SK-N-MC (cell line): ENCODE measurements around the gene FSIP1.

Experiments
- DNase-seq: peaks from one replicate; pipeline ENCODE4 v3.0.0-alpha.2; 2011; ENCODE audit warnings: low read depth, low spot score
- H3K27ac ChIP-seq: fragments of 200-600 bp; sonication (generic); 2 replicates; pipeline ENCODE4 v1.5.1; 2016; ENCODE audit warnings: mixed run types
- H3K36me3 ChIP-seq: fragments of 200-600 bp; sonication (generic); 2 replicates; pipeline ENCODE4 v1.6.1; 2017; ENCODE audit warnings: antibody characterized with exemption, low read length, mixed read lengths; ENCODE audit not compliant: insufficient read depth
- H3K4me3 ChIP-seq: fragments of 200-600 bp; sonication (generic); 2 replicates; pipeline ENCODE4 v1.5.1; 2016
- H3K9ac ChIP-seq: fragments of 200-600 bp; sonication (generic); 2 replicates; pipeline ENCODE4 v1.8.0; 2017; ENCODE audit warnings: mixed run types, mixed read lengths; ENCODE audit not compliant: insufficient read length
- H3K9me3 ChIP-seq: fragments of 200-600 bp; sonication (generic); 2 replicates; pipeline ENCODE4 v1.6.1; 2017; ENCODE audit warnings: low read depth, mild to moderate bottlenecking, antibody characterized with exemption, low read length, moderate library complexity, mixed read lengths
- EZH2 ChIP-seq: fragments of 200-600 bp; sonication (generic); IDR thresholded peaks from one replicate; pipeline ENCODE4 v1.6.1; 2017; ENCODE audit warnings: antibody characterized with exemption
- FOXP2 ChIP-seq: optimal IDR thresholded peaks from 2 replicates; pipeline ENCODE3; 2011; ENCODE audit warnings: mild to moderate bottlenecking, moderate library complexity; ENCODE audit not compliant: insufficient read depth; ENCODE audit errors: extremely low read length, control extremely low read depth
- POLR2AphosphoS5 ChIP-seq: IDR thresholded peaks from 2 replicates; pipeline ENCODE4 v1.6.1; 2012; ENCODE audit warnings: mild to moderate bottlenecking, low read depth, low read length, borderline replicate concordance

Gene FSIP1

DNA sequence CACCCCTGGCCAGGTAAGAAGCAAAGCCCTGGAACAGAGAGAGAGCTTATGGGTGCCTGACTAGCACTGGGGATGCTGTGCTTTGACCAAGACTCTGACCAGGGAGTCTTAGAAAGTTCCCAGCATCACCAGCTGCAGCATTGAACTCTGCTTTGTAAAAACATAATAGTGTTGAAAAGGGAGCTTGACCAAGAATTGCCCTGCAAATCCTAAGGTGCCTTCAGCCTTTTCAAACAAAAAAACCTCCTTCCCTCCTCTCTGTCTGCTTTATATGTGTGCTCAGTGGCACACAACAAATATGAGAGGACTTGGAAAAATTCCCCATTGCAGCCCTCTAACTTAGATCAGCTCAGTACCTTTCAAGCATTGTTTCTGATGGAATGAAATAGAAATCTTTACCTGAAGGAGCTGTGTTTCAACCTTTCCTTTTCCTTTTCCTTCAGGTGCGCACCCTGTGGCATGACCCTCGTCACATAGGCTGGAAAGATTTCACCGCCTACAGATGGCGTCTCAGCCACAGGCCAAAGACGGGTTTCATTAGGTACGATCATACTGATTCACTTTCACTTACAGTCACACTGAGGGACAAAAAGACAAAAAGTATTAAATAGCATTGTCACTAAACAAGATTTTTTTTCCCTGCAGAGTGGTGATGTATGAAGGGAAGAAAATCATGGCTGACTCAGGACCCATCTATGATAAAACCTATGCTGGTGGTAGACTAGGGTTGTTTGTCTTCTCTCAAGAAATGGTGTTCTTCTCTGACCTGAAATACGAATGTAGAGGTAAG lies 188.8 kb downstream of the FSIP1 start:
- no peak overlapping the region for H3K9ac ChIP-seq
- H3K36me3 ChIP-seq = no peaks in the 10 kb centered on the region
- no peak overlapping the region for H3K27ac ChIP-seq
- TF ChIP-seq FOXP2 (no peak), EZH2 (no peak), POLR2AphosphoS5 (no peak)
- no peak for DNase-seq
- no peak overlapping the region for H3K4me3 ChIP-seq
- H3K9me3 ChIP-seq = no peaks in the 10 kb centered on the region

DNA sequence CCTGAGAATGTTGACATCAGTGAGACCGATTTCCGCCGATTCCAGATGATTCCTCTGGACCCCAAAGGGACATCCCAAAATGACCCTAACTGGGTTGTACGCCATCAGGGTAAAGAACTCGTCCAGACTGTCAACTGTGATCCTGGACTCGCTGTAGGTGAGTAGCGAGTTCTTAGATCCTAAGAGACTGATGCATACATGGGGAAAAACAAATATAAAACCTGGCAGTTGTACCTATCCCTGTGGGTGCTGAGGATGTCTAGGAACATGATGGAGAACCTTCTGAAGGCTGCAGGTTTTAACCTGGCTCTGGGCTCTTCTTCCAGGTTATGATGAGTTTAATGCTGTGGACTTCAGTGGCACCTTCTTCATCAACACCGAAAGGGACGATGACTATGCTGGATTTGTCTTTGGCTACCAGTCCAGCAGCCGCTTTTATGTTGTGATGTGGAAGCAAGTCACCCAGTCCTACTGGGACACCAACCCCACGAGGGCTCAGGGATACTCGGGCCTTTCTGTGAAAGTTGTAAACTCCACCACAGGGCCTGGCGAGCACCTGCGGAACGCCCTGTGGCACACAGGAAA lies 189.5 kb downstream of the FSIP1 start:
- no peak overlapping the region for H3K9ac ChIP-seq
- no peak for DNase-seq
- no peak for TF ChIP-seq POLR2AphosphoS5
- TF ChIP-seq FOXP2 = no peak
- TF ChIP-seq EZH2 = no peak
- H3K4me3 ChIP-seq = no peak overlapping the region
- no peak overlapping the region for H3K27ac ChIP-seq
- no peaks in the 10 kb centered on the region for H3K36me3 ChIP-seq
- no peaks in the 10 kb centered on the region for H3K9me3 ChIP-seq

DNA sequence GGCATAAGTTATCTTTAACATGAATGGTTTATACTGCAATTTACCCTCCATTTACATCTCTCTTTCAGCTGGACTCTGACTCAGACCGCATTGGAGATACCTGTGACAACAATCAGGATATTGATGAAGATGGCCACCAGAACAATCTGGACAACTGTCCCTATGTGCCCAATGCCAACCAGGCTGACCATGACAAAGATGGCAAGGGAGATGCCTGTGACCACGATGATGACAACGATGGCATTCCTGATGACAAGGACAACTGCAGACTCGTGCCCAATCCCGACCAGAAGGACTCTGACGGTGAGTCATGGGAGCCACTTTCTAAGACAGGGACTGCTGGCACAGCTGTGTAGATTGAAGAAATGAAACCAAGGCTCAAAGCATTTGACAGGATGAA lies 190.1 kb downstream of the FSIP1 start:
- Histone ChIP-seq H3K36me3 (no peaks in the 10 kb centered on the region), H3K27ac (no peak overlapping the region), H3K4me3 (no peak overlapping the region), H3K9me3 (no peaks in the 10 kb centered on the region), H3K9ac (no peak overlapping the region)
- no peak for TF ChIP-seq POLR2AphosphoS5
- TF ChIP-seq EZH2 = no peak
- TF ChIP-seq FOXP2 = no peak
- DNase-seq = no peak

DNA sequence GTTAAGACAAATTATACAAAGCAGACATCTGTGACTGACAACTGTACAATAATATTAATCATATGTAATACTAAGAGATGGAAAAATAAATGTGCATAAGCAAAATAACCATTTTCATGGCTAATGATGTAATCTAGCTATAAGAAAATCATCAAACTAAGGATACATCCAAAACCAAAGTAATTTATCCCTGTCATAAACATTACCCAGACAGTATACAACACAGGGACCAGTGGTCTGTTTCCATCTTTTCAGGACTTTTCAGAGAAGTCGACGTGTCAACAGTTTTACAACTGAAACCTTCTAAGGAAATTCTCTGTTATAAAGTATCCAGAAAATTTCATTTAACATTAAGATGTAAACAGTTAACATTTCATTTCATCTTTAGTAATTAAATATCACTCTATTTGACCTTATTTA lies 190.7 kb downstream of the FSIP1 start:
- TF ChIP-seq POLR2AphosphoS5 (no peak), EZH2 (no peak), FOXP2 (no peak)
- Histone ChIP-seq H3K36me3 (no peaks in the 10 kb centered on the region), H3K27ac (no peak overlapping the region), H3K4me3 (no peak overlapping the region), H3K9me3 (no peaks in the 10 kb centered on the region), H3K9ac (no peak overlapping the region)
- no peak for DNase-seq

DNA sequence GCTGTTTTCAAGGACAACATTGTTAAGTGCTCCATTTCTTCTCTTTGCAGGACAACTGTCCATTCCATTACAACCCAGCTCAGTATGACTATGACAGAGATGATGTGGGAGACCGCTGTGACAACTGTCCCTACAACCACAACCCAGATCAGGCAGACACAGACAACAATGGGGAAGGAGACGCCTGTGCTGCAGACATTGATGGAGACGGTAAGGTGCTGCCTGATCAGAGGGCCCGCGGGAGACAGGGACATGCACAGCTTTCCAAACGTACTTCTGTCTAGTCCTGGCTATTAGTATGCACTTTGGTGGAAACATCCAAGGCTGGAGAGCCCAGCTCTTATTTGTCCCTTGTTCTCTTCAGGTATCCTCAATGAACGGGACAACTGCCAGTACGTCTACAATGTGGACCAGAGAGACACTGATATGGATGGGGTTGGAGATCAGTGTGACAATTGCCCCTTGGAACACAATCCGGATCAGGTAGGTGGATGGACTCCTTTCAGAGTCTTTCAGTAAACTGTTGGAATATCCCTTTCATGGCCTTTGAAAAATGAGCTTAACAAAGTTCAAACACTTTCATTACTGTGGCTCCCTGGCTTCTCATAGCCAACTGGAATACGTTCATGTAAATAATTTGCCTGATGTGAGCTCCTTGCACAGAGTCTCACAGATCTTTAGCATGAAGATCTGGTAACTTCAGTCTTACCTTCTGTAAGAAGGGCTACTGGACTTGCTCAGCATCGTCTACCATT lies 191.3 kb downstream of the FSIP1 start:
- no peaks in the 10 kb centered on the region for H3K9me3 ChIP-seq
- TF ChIP-seq POLR2AphosphoS5 = no peak
- TF ChIP-seq FOXP2 = no peak
- TF ChIP-seq EZH2 = no peak
- no peak for DNase-seq
- H3K9ac ChIP-seq = no peak overlapping the region
- no peak overlapping the region for H3K4me3 ChIP-seq
- no peak overlapping the region for H3K27ac ChIP-seq
- no peaks in the 10 kb centered on the region for H3K36me3 ChIP-seq

DNA sequence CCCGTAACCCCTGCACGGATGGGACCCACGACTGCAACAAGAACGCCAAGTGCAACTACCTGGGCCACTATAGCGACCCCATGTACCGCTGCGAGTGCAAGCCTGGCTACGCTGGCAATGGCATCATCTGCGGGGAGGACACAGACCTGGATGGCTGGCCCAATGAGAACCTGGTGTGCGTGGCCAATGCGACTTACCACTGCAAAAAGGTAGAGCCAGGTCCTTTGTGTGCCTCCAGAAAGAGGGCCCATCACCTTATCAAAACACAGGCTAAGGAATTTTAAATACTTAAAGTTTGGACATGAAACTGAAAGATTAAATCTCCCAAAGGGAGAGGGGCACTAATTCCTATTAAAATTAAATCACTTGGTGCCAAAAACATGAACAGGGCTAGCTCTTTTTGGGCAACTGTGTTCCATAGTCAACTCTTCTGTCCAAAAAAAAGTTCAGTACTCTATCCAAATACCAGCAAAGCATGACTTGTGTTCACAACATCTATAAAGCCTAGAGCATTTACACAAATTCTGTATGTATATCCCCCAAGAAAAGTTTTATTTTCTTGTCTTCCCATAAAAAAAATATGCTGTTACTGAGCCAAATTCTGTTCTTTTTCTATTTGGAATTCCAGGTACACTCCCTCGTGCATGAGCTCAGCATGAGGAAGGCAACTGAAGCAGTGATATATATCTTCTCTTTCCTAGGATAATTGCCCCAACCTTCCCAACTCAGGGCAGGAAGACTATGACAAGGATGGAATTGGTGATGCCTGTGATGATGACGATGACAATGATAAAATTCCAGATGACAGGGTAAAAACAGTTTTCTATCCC lies 192.6 kb downstream of the FSIP1 start:
- TF ChIP-seq EZH2 (no peak), POLR2AphosphoS5 (no peak), FOXP2 (no peak)
- no peak for DNase-seq
- H3K9me3 ChIP-seq = no peaks in the 10 kb centered on the region
- H3K4me3 ChIP-seq = no peak overlapping the region
- H3K27ac ChIP-seq = no peak overlapping the region
- no peaks in the 10 kb centered on the region for H3K36me3 ChIP-seq
- no peak overlapping the region for H3K9ac ChIP-seq

DNA sequence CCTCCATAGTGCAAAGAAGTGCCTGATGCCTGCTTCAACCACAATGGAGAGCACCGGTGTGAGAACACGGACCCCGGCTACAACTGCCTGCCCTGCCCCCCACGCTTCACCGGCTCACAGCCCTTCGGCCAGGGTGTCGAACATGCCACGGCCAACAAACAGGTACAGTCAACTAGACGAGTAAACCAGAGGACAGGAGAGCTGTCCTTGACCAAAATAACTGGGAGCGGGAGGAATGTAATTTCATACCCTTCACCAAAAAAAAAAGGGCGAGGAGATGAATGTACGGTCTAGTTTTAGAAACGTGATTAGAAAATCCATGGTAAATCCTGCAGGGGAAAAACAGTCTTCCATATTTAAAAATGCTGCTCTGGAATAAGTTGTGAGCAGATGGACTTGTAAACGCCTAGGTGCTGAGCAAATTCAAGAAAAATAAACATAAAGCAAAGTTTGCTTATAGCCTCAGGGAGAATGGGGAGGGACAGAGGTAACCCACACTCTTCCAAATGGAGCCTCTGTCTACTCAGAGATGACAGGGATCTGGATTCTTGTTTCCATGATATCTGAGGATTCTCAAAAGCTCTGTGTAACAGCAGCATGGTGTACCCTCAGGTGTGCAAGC lies 193.3 kb downstream of the FSIP1 start:
- TF ChIP-seq POLR2AphosphoS5 (no peak), FOXP2 (no peak), EZH2 (no peak)
- Histone ChIP-seq H3K9ac (no peak overlapping the region), H3K36me3 (no peaks in the 10 kb centered on the region), H3K27ac (no peak overlapping the region), H3K9me3 (no peaks in the 10 kb centered on the region), H3K4me3 (no peak overlapping the region)
- DNase-seq = no peak
